Aorta (tissue), 5 donors: ENCODE results near the gene HOXC6. TPM values are rescaled to one million over a fixed set of nuclear protein-coding genes. Genes with fewer than 3 reads are reported as not detected.

Source experiments
- ATAC-seq: fragments of 200-7000 bp; cut with Tn5 transposase; one replicate; pipeline ENCODE4 v1.9.1; 2022; ENCODE audit warnings: moderate library complexity; ENCODE audit not compliant: low FRiP score
- DNase-seq, 2 donors: peaks; one replicate each; pipeline ENCODE4 v3.0.0-alpha.2; 2020
- H3K27ac ChIP-seq, 2 donors: one replicate each; pipeline ENCODE4 v1.5.1; 2013; ENCODE audit warnings: low read length in 2 of 2, mild to moderate bottlenecking in 2 of 2, moderate library complexity in 2 of 2, control low read depth in 1 of 2, inconsistent platforms in 1 of 2, low read depth in 1 of 2
- H3K27me3 ChIP-seq, 2 donors: one replicate each; pipeline ENCODE4 v1.6.1; 2013; ENCODE audit warnings: control low read depth in 1 of 2, low read length in 1 of 2, mild to moderate bottlenecking in 1 of 2, moderate library complexity in 1 of 2; ENCODE audit not compliant: insufficient read depth in 2 of 2, control insufficient read depth in 1 of 2
- H3K36me3 ChIP-seq, 2 donors: one replicate each; pipeline ENCODE4 v1.6.1; 2013; ENCODE audit warnings: control low read depth in 1 of 2, low read length in 1 of 2, mild to moderate bottlenecking in 1 of 2; ENCODE audit not compliant: insufficient read depth in 2 of 2, control insufficient read depth in 1 of 2
- H3K4me1 ChIP-seq, 2 donors: one replicate each; pipeline ENCODE4 v1.6.1; 2013; ENCODE audit warnings: low read length in 2 of 2, control low read depth in 1 of 2, mild to moderate bottlenecking in 1 of 2, moderate library complexity in 1 of 2; ENCODE audit not compliant: insufficient read depth in 2 of 2, control insufficient read depth in 1 of 2
- H3K4me3 ChIP-seq, 2 donors: one replicate each; pipeline ENCODE4 v1.5.1; 2013; ENCODE audit warnings: low read length in 2 of 2, control low read depth in 1 of 2, mild to moderate bottlenecking in 1 of 2
- H3K9me3 ChIP-seq: one replicate; pipeline ENCODE4 v1.6.1; 2013; ENCODE audit warnings: mild to moderate bottlenecking, low read length; ENCODE audit not compliant: control insufficient read depth
- WGBS, 2 donors: extraction: QIAGEN DNeasy Blood & Tissue Kit; methylation state at CpG; one replicate each; pipeline ENCODE4 v1.1.7; 2013; 5-methylcytosine and 5-hydroxymethylcytosine counted together
- intact Hi-C, 2 donors: fragments of 100-400 bp; cut with DNase I; formaldehyde crosslinking; loops; one replicate each; pipeline versions ENCODE4 v1.14.2 to v1.15.0; 2022
- polyA plus RNA-seq, 2 donors: library from polyadenylated mRNA; stranded (reverse); fragments of 200-250 nt; gene quantifications; one replicate each; pipeline ENCODE4 v1.2.3, GENCODE V29; 2013
- total RNA-seq, 2 donors: library from RNA; stranded (reverse); fragmentation: NEBNext Ultra II Directional; extraction: Animal tissue kit (Norgen Biotek cat#: 25700); gene quantifications; one replicate each; pipeline ENCODE4 v1.2.1, GENCODE V29; 2021
- donor health status: healthy with polysubstance abuse.
- donor health status: Bipolar disorder and iron deficiency.
- donor health status: DM: no; HTN: no; CAD: no.
- donor health status: DM: no; HTN: no; CAD: no.
- donor health status: DM: yes; HTN: yes; CAD: no.

HOXC6 gene
- total and polyA plus RNA-seq, 4 donors: 1.5 to 17.1 (median 9.0) TPM

DNA sequence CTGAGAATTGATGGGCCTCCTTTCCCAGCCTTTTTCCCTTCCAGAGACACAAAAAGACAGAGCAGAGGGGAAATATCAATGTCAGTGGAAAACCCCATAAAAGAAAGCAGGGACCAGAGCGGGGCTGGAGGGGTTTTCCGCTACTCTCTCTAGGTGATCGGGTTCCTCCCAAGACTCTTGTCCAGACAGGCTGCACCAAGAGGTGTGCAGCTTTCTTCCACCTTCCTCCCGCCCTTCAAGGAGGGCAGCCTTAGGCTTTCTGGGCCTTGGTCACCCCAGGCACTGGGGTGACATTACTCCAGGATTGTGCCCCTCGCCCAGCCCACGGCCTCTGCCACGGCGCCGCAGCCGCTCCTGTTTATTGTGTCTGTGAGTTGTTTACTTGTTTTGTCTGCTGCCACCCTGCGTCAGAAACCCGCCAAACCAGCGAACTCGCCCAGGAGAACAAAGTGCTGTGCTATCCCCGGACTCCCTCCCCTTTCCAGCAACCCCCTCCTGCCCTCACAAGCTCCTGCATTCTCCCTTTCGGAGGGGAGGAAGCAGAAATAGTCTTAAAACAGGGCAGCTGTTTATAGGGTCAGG is 6.7 kb upstream of the HOXC6 start:
- Histone ChIP-seq H3K4me3 (no peak overlapping the region), H3K36me3 (no peaks in the 10 kb centered on the region), H3K27ac (no peak overlapping the region), H3K9me3 (no peaks in the 10 kb centered on the region), H3K4me1 (no peaks in the 10 kb centered on the region), H3K27me3 (no peaks in the 10 kb centered on the region)
- DNase-seq: peak in 1 of 2 donors; percentile 32
- no peak for ATAC-seq
- intact Hi-C loops: no loop called here
- WGBS, 2 donors: 71 to 91% methylated on average over 16 of the region's 16 CpGs

GRCh38 chr12:54022960-54023884 is 5.0 kb upstream of the HOXC6 start:
- H3K9me3 ChIP-seq: no peaks in the 10 kb centered on the region
- ATAC-seq (no peak), DNase-seq (peak in 1 of 2 donors; percentile 14)
- 68 to 86% methylated on average over 8 of the region's 8 CpGs for WGBS, 2 donors
- no peaks in the 10 kb centered on the region for H3K27me3 ChIP-seq
- H3K27ac ChIP-seq: no peak overlapping the region
- no peaks in the 10 kb centered on the region for H3K4me1 ChIP-seq
- no peak overlapping the region for H3K4me3 ChIP-seq
- intact Hi-C loops: no loop called here
- no peaks in the 10 kb centered on the region for H3K36me3 ChIP-seq

GRCh38 chr12:54024127-54024526 is 4.1 kb upstream of the HOXC6 start:
- ATAC-seq (no peak), DNase-seq (no peak)
- H3K9me3 ChIP-seq: no peaks in the 10 kb centered on the region
- no peaks in the 10 kb centered on the region for H3K4me1 ChIP-seq
- WGBS, 2 donors: 61 to 79% methylated on average over 16 to 17 of the region's 17 CpGs
- H3K27me3 ChIP-seq: no peaks in the 10 kb centered on the region
- H3K36me3 ChIP-seq: no peaks in the 10 kb centered on the region
- no peak overlapping the region for H3K27ac ChIP-seq
- intact Hi-C loops: no loop called here
- no peak overlapping the region for H3K4me3 ChIP-seq

DNA sequence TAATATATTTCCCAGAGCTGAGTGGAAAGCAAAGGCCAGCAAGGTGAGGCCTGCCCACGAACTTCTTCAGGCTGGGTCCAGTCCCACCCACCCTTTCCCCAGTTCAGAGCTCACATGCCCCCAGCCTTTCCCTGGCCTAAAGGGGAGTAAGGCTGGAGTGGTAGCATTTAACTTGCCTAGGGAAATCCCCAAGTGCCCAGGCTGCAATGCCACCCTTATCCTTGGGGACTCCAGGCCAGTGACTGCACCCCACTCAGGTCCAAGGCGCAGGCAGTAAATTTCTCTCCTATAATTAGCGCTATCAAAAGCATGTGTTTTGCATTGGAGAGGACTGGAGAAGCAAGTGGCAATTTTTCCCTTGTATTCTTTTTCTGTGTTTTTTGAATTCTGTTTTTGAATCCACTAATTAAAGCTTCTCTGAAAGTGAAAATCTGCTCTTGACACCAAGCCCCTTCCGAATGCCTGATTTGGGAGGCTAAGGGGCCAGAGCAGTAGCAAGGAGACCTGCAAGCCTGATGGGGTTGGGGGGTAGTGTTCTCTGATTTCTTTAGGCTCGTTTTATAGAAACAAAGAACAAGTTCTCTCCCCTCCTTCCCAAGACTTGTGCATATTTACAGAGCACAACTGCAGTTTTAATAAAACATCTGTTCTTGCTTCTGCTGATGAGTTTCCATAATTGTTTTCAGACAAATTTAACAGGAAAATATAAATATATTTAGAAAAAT is 3.5 kb upstream of the HOXC6 start:
- Histone ChIP-seq H3K4me1 (no peaks in the 10 kb centered on the region), H3K9me3 (no peaks in the 10 kb centered on the region), H3K36me3 (no peaks in the 10 kb centered on the region), H3K27ac (no peak overlapping the region), H3K4me3 (no peak overlapping the region), H3K27me3 (no peaks in the 10 kb centered on the region)
- intact Hi-C loops: no loop called here
- WGBS, 2 donors: 73% methylated on average over 5 of the region's 5 CpGs
- no peak for DNase-seq
- ATAC-seq: no peak

DNA sequence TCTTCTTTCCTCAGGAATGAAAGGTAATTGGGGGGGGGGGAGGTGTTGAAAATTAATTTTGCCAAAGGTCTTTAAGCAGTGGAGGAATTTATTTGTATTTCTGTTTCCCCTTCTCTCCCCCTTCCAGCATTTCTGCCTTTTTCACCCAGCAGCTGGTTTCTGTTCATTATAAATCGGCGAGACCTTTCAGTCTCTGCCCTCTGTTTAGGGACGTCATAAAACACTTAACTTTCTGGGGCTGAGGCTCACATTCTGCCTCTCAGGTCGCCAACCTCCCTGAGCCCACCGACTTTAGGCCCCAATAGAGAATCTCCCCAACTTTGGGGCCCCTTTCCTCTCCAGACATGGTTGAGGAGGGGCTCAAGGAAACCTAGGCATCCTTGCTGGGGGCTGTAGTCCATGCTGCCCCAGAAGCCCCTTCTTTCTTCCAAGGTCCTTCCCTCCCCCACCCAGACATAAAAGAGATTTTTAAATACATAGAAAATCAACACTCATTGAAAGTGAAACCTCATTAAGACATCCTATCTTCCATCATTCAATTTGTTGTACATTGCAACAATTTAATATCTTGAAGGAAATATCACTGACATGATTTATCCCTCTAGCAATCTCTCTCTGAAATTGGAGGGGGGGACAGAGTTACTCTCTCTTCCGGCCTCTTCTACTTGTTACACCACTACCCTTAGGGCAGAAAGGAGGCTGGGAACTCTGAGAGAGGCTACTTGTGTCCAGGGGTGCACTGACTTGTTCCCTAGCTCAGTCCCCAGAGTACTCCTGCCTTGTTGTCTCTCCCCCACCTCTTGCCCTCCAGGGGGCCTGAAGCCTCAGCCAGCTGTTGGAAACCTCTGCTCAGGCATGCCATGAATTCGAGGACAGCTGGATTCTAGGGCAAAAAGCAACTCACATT is 2.5 kb upstream of the HOXC6 start:
- no peak for DNase-seq
- H3K27me3 ChIP-seq: no peaks in the 10 kb centered on the region
- 65 to 90% methylated on average over 7 of the region's 7 CpGs for WGBS, 2 donors

GRCh38 chr12:54026640-54027441 is 1.4 kb upstream of the HOXC6 start:
- no peak overlapping the region for H3K4me3 ChIP-seq
- intact Hi-C loops: no loop called here
- 59 to 75% methylated on average over 22 of the region's 22 CpGs for WGBS, 2 donors
- no peak overlapping the region for H3K27ac ChIP-seq
- no peaks in the 10 kb centered on the region for H3K9me3 ChIP-seq
- H3K27me3 ChIP-seq: no peaks in the 10 kb centered on the region
- no peak for ATAC-seq
- DNase-seq: no peak
- H3K4me1 ChIP-seq: no peaks in the 10 kb centered on the region
- no peaks in the 10 kb centered on the region for H3K36me3 ChIP-seq

More for the DNA sequence above, 2.5 kb upstream of the HOXC6 start:
- no peak overlapping the region for H3K27ac ChIP-seq
- H3K4me1 ChIP-seq: no peaks in the 10 kb centered on the region
- no peaks in the 10 kb centered on the region for H3K36me3 ChIP-seq
- ATAC-seq: no peak
- intact Hi-C loops: no loop called here
- H3K9me3 ChIP-seq: no peaks in the 10 kb centered on the region
- H3K4me3 ChIP-seq: no peak overlapping the region

DNA sequence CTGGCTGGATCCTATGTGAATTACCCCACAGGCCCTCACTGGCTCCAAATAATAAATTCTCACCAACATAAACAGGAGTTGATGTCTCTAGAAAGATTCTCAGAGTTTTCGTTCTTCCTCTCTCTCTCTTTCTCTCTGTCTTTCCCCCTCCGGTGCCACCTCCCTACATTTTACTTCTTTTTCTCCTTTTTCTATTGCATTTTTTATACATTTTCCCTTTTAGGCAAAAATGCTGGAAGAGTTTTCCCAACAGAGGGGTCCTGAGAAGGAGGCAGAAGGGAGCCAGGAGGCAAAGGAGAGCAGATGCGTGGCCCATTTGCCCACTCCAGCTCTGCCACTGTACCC is 826 bp upstream of the HOXC6 start:
- Histone ChIP-seq H3K36me3 (no peaks in the 10 kb centered on the region), H3K27me3 (no peaks in the 10 kb centered on the region), H3K9me3 (no peaks in the 10 kb centered on the region), H3K4me1 (no peaks in the 10 kb centered on the region), H3K27ac (no peak overlapping the region), H3K4me3 (no peak overlapping the region)
- WGBS, 2 donors: 72 to 84% methylated on average over 3 of the region's 3 CpGs
- DNase-seq (no peak), ATAC-seq (no peak)
- intact Hi-C loops: no loop called here
